Body of pancreas (tissue), 4 donors: ENCODE results near the gene PKN1.

Source experiments
- POLR2A ChIP-seq, 3 donors: fragments of 450-650 bp; IDR thresholded peaks; one replicate each; pipeline ENCODE4 v1.6.1; 2016; ENCODE audit warnings: antibody characterized with exemption in 3 of 3, mild to moderate bottlenecking in 2 of 3
- TF ChIP-seq, protein P1 (sequence below), 7 experiments: fragments of 450-650 bp in 4 of 7; fragments of 200-600 bp in 3 of 7; sonication (generic) in 3 of 7; IDR thresholded peaks; one replicate each; pipeline ENCODE4 v1.5.1; 2016 to 2019; ENCODE audit warnings: antibody characterized with exemption in 7 of 7

DNA sequence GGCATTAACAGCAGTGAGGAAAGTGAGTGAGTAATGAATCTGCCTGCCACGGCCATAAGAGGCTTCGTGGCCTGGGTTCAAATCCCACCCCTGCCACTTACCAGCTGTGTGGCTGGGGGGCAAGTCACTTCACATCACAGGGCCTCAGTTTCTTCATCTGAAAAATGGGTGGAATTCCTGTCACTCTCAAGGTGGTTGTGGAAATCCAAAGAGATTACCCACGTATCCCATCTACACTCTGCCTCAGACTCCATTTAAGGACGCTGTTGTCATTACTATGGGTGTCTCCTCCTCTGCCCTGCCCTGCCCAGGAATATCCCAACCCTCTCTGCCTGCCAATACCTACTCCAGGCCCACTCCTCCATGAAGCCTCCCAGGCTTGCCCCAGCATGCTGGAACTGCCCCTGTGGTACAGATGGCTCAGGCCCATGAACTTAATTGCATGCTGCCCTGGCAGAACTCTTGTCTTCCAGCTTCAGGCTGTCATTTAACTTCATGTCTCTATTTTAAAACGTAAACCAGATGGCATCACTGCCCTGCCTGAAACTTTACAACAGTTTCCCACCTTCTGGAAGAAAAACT, 59.7 kb downstream of the PKN1 start:
- TF ChIP-seq, protein P1, sequence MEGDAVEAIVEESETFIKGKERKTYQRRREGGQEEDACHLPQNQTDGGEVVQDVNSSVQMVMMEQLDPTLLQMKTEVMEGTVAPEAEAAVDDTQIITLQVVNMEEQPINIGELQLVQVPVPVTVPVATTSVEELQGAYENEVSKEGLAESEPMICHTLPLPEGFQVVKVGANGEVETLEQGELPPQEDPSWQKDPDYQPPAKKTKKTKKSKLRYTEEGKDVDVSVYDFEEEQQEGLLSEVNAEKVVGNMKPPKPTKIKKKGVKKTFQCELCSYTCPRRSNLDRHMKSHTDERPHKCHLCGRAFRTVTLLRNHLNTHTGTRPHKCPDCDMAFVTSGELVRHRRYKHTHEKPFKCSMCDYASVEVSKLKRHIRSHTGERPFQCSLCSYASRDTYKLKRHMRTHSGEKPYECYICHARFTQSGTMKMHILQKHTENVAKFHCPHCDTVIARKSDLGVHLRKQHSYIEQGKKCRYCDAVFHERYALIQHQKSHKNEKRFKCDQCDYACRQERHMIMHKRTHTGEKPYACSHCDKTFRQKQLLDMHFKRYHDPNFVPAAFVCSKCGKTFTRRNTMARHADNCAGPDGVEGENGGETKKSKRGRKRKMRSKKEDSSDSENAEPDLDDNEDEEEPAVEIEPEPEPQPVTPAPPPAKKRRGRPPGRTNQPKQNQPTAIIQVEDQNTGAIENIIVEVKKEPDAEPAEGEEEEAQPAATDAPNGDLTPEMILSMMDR (IDR thresholded peaks at IDR 0.05), result no peak
- TF ChIP-seq POLR2A (IDR thresholded peaks at IDR 0.05), result no peak
